Smooth muscle cell (in vitro differentiated cells): Measurements from ENCODE around the gene ZXDC. TPM values are rescaled to one million over a fixed set of nuclear protein-coding genes. Genes with fewer than 3 reads are reported as not detected.

Experiments
- DNase-seq: peaks from one replicate; lab custom pipeline; 2025; ENCODE audit not compliant: unreplicated experiment; lab: John Stamatoyannopoulos, UW
- H2AFZ ChIP-seq: fragments of 200-600 bp; sonication (generic); 2 replicates; pipeline ENCODE4 v1.6.0; 2016; ENCODE audit warnings: antibody characterized with exemption, low read depth, mild to moderate bottlenecking
- H3F3A ChIP-seq: fragments of 200-600 bp; sonication (generic); 2 replicates; pipeline ENCODE4 v1.6.0; 2017; ENCODE audit warnings: antibody characterized with exemption, low read depth
- H3K27ac ChIP-seq: fragments of 200-600 bp; sonication (generic); 2 replicates; pipeline ENCODE4 v1.5.1; 2016; ENCODE audit warnings: low read depth, mild to moderate bottlenecking
- H3K27me3 ChIP-seq: fragments of 200-600 bp; sonication (generic); 2 replicates; pipeline ENCODE4 v1.6.1; 2016; ENCODE audit warnings: low read depth, mild to moderate bottlenecking
- H3K36me3 ChIP-seq: fragments of 200-600 bp; sonication (generic); 2 replicates; pipeline ENCODE4 v1.5.1; 2016; ENCODE audit warnings: low read depth
- H3K4me1 ChIP-seq: fragments of 200-600 bp; sonication (generic); 2 replicates; pipeline ENCODE4 v1.5.1; 2016; ENCODE audit warnings: low read depth
- H3K4me2 ChIP-seq: fragments of 200-600 bp; sonication (generic); 2 replicates; pipeline ENCODE4 v1.6.0; 2016; ENCODE audit warnings: mild to moderate bottlenecking
- H3K4me3 ChIP-seq: fragments of 200-600 bp; sonication (generic); 2 replicates; pipeline ENCODE4 v1.5.1; 2016; ENCODE audit warnings: mild to moderate bottlenecking
- H3K79me2 ChIP-seq: fragments of 200-600 bp; sonication (generic); 2 replicates; pipeline ENCODE4 v1.6.0; 2016; ENCODE audit warnings: low read depth, mild to moderate bottlenecking
- H3K9ac ChIP-seq: fragments of 200-600 bp; sonication (generic); 2 replicates; pipeline ENCODE4 v1.6.0; 2016; ENCODE audit warnings: low read depth
- H3K9me3 ChIP-seq: fragments of 200-600 bp; sonication (generic); replicated peaks from 2 replicates; pipeline ENCODE4 v1.5.1; 2016; ENCODE audit warnings: low read depth
- H4K20me1 ChIP-seq: fragments of 200-600 bp; sonication (generic); 2 replicates; pipeline ENCODE4 v1.6.0; 2016; ENCODE audit warnings: low read depth
- CTCF ChIP-seq: fragments of 200-600 bp; sonication (generic); IDR thresholded peaks from 2 replicates; pipeline ENCODE4 v1.5.1; 2017; ENCODE audit warnings: borderline replicate concordance, mild to moderate bottlenecking, antibody characterized with exemption; ENCODE audit not compliant: insufficient read depth, poor library complexity, severe bottlenecking
- WGBS: methylation state at CpG from one replicate; pipeline ENCODE4 v1.1.7; 2016; ENCODE audit warnings: low lambda C conversion rate; 5-methylcytosine and 5-hydroxymethylcytosine counted together
- polyA plus RNA-seq: library from polyadenylated mRNA; unstranded; fragments of >200 nt; fragmentation: Nextera tagmentation; extraction: Ambion mirVana; gene quantifications from 2 replicates; pipeline ENCODE4 v1.2.1, GENCODE V29; 2016
- total RNA-seq: library from RNA; depleted of rRNA; stranded (reverse); fragments of >200 nt; gene quantifications from 2 replicates; pipeline ENCODE4 v1.2.3, GENCODE V29; 2014

The ZXDC gene
- total and polyA plus RNA-seq, 2 experiments from 2014 or later: 9.2 to 20.4 TPM

- H3K36me3 ChIP-seq: no peaks in the 10 kb centered on the region
- H4K20me1 ChIP-seq: no peaks in the 10 kb centered on the region
- no peak for TF ChIP-seq CTCF
- no peak within 1 kb of the TSS for H3K27ac ChIP-seq
- no peak within 1 kb of the TSS for H2AFZ ChIP-seq
- no peaks in the 10 kb centered on the region for H3F3A ChIP-seq
- no peaks in the 10 kb centered on the region for H3K4me1 ChIP-seq
- no peak for DNase-seq
- peaks cover 8% of the 10 kb centered on the region for H3K27me3 ChIP-seq
- no peak within 1 kb of the TSS for H3K4me2 ChIP-seq
- no peaks in the 10 kb centered on the region for H3K9me3 ChIP-seq
- WGBS: 92% methylated on average over 16 of the region's 16 CpGs
- no peak within 1 kb of the TSS for H3K9ac ChIP-seq
- no peaks in the 10 kb centered on the region for H3K79me2 ChIP-seq
- no peak within 1 kb of the TSS for H3K4me3 ChIP-seq
Measured at GRCh38 chr3:126517291-126517951, 41.7 kb upstream of the ZXDC start, which contains the start of gene UROC1. UROC1 (minus strand) TSS chr3:126517773; CDS start chr3:126517719, 54 bp downstream.

GRCh38 chr3:126516936-126517290, 41.2 kb upstream of the ZXDC start:
- WGBS: 90% methylated on average over 9 of the region's 9 CpGs
- Histone ChIP-seq H3K4me2 (no peak overlapping the region), H3K36me3 (no peaks in the 10 kb centered on the region), H3K79me2 (no peaks in the 10 kb centered on the region), H4K20me1 (no peaks in the 10 kb centered on the region), H3F3A (no peaks in the 10 kb centered on the region), H2AFZ (no peak overlapping the region), H3K9ac (no peak overlapping the region), H3K9me3 (no peaks in the 10 kb centered on the region), H3K27me3 (peaks cover 7% of the 10 kb centered on the region), H3K27ac (no peak overlapping the region), H3K4me1 (no peaks in the 10 kb centered on the region), H3K4me3 (no peak overlapping the region)
- no peak for DNase-seq
- TF ChIP-seq CTCF: no peak

GRCh38 chr3:126516152-126516935, 40.7 kb upstream of the ZXDC start:
- H3K36me3 ChIP-seq: no peaks in the 10 kb centered on the region
- no peak for TF ChIP-seq CTCF
- no peaks in the 10 kb centered on the region for H3K79me2 ChIP-seq
- no peaks in the 10 kb centered on the region for H4K20me1 ChIP-seq
- no peak overlapping the region for H3K4me3 ChIP-seq
- no peak overlapping the region for H2AFZ ChIP-seq
- no peaks in the 10 kb centered on the region for H3F3A ChIP-seq
- H3K27me3 ChIP-seq: peaks cover 7% of the 10 kb centered on the region
- no peak for DNase-seq
- H3K9ac ChIP-seq: no peak overlapping the region
- H3K27ac ChIP-seq: no peak overlapping the region
- H3K4me2 ChIP-seq: no peak overlapping the region
- no peaks in the 10 kb centered on the region for H3K4me1 ChIP-seq
- no peaks in the 10 kb centered on the region for H3K9me3 ChIP-seq
- 100% methylated on average over 2 of the region's 6 CpGs for WGBS
